Dedifferentiated amniotic fluid mesenchymal stem cell (primary cell): ENCODE data around the gene PNMA8C.

Source experiments
- DNase-seq: peaks from one replicate; pipeline ENCODE4 v3.0.0-alpha.2; 2016; ENCODE audit errors: extremely low spot score

The PNMA8C gene

GRCh38 chr19:46428239-46429135 is at the start of gene PNMA8C:
Gene PNMA8C, minus strand, starts transcription at chr19:46428936. Its CDS starts 577 bp downstream, at chr19:46428359.
- no peak for DNase-seq

- DNase-seq, result no peak
Observed at GRCh38 chr19:46475986-46476385, 47.2 kb upstream of the PNMA8C start.

DNA sequence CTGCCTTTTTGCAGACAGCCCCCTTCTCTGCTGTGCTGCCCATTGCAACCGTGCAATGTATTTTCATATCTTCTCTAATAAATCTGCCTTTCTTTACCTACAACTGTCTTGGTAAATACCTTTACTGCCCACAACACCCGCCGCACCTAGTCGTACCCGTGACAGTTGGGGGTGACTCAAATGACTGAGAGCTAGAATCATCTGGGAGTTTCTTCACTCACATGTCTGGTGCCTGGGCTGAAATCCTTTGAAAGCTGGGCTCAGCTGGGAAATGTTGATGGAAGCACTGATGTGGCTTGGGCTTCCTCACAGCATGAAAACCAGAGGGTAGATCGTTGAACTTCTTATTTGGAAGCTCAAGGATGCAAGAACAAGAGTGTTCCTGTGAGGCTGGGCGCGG is 45.5 kb upstream of the PNMA8C start:
- no peak for DNase-seq

DNA sequence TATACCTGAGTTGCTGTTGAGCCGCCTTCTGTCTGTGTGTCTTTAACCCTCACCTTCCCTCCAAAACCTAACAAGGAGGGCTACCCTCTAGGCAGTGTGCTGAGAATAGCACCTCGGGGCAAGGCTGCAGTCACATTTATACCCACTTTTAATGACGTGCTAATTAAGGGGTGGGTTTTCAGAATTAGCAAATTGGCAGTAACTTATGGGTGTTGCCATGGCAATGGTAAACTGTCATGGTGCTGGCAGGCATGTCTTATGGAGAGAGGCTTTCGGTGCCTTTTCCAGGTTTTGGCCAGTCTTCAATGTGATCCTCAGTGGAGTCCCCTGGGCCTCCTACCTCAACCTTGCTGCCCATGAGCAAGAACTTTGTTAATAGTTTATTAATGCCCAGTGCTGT is 43.9 kb upstream of the PNMA8C start:
- no peak for DNase-seq

DNA sequence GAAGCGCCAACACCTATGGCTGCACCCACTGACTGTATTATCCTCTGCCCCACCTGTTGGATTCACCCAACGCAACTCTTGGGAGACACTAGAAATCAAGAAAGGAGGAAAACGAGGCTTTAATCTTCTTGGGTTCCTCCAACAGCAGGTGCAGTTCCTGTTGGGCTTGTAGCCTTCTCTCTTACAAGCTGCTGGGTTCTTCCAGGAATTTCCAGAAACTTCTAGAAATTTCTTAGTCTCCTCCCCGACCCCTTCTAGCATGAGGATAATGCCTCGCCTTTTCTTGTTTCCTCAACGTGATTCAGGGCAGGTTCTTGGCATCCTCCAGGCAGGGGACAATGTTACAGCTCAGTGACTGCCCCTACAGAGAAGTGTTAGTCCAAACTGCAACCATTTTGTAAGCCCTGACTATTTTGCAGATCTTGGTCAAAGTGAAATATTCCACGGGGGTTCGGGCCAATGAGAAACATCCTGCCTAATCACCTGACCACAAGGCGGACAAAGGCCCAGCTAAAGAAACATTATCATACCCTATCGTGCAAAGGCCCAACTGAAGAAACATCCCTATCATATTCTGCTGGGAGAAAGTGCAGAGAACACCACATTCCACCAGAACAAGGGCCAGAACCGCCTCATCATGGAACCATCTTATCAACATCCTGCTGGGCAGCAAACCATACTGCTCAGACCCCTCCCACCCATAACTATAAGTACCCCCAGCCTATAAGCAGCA is 43.2 kb upstream of the PNMA8C start:
- no peak for DNase-seq

DNA sequence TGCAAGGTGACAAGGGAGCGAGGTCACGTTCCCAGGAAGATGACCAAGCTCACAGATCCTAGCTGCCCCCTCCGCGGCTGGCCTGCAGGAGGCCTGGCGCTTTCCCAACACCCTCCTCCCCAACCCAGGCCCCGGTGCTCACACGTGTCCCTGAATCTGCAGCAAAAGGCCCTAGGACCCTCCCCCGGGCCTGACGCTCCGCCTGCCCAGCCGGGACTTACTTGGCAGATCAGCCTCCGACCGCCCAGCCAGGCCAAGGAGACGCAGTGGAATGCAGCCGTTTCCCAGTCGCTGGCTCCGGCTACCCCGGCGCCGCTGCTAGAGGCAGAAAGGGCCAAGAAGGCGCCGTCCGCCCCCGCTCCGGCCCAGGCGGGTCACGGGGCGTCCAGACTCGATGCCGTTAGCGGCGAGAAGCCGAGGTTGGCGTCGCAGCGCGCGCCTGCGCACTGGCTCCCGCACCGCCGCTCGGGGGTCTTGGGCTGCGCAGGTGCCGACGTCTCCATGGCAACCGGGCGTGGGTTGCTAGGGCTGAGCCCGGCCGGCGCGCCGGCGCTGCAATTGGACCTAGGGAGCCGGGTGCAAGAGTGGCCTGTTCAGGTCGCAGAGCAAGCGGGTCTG is 42.5 kb upstream of the PNMA8C start, which contains the start of gene PNMA8A:
PNMA8A (minus strand) TSS at position 448 of the 618 bp plus-strand sequence. CDS start 528 bp downstream, outside the sequence.
- DNase-seq, result peak; percentile 31

DNA sequence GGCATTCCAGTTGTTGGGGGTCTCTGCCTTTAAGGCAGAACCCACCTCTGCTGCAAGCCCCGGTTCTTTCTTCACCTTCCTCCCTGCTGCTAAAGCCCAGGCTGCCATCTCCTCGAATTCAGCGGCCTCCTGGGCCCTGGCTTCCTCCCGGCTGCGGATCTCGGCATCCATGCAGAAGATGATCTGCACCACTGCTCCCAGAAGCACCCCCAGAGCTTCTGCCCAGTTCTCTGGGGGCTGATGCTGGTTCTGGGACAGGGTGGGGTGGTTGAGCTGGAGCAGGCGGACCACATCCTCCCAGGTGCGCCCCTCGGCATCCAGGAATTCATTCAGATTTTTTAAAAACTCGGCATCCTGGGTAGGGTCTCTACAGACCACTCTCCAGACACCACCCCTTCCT is 41.6 kb upstream of the PNMA8C start:
- no peak for DNase-seq

GRCh38 chr19:46469541-46470185 is 40.9 kb upstream of the PNMA8C start:
- no peak for DNase-seq

- DNase-seq, result peak; percentile 76
Observed at GRCh38 chr19:46466536-46467196, 37.9 kb upstream of the PNMA8C start.

- DNase-seq, result no peak
Observed at GRCh38 chr19:46463516-46463915, 34.8 kb upstream of the PNMA8C start.

GRCh38 chr19:46461537-46461936 is 32.8 kb upstream of the PNMA8C start:
- no peak for DNase-seq

DNA sequence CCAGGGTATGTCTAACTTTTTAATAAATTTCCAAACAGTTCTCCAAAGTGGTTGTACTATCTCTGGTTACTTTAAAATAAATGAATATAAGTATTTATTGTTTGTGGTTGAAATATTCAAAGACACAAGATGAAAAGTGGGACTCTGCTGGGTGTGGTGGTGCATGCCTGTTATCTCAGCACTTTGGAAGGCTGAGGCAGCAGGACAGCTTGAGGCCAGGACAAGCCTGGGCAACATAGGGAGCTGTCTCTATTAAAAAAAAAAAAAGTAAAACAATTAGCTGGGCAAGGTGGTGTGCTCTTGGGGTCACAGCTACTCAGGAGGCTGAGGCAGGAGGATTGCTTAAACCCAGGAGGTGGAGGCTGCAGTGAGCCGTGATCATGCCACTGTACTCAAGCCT is 32.2 kb upstream of the PNMA8C start:
- DNase-seq, result no peak

GRCh38 chr19:46460055-46460454 is 31.3 kb upstream of the PNMA8C start:
- no peak for DNase-seq

GRCh38 chr19:46456930-46457329 is 28.2 kb upstream of the PNMA8C start:
- DNase-seq, result no peak

- DNase-seq, result no peak
Observed at GRCh38 chr19:46454244-46454643, 25.5 kb upstream of the PNMA8C start.

DNA sequence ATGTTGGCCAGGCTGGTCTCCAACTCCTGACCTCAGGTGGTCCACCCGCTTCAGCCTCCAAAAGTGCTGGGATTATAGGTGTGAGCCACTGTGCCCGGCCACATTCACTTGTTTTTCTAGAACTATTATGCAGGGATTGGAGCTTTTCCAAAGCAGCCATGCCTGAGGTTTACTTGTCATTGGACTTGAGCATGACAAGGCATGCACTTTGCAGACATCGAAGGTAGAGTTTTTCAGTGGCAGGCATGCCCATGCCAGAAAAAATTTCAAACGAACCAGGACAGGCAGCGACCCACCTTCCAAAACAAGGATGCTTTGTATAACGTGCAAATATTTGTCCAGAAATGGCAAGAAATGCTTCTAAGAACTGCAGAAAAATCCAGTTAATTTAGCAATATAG is 24.9 kb upstream of the PNMA8C start:
- DNase-seq, result no peak

DNA sequence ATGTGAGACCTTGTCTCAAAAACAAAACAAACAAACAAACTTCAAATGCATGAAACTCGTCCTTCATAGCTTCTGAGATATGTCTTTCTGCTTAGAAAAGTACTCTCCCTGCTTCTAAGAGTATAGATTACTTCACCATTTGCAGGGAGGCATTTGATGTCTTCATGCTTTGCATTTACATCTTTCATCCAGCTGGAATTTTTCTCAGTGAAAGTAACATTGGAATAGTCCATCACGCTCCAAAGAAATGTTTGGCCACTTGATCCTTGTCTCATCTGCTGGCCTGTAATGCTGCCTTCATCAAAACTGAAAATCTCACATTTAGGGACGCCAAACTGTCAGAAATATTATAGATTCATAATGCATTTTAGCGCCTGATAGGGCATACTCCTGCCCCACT is 23.4 kb upstream of the PNMA8C start:
- no peak for DNase-seq

- no peak for DNase-seq
Observed at GRCh38 chr19:46451352-46451751, 22.6 kb upstream of the PNMA8C start.

DNA sequence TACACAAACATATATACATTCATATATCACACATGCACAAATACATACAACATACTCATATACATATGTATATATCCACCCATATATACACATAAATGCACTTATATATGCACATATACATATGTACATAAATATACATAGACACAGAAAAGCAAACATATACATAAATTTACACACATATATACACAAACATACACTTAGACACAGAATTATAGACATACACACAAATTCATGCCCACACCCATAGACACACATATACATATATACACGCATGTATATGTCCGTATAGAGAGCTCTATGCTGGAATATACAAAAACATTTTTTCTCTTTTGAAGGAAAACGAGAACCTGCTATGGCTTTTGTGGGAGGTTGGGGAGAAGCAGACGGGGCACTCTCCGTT is 22.0 kb upstream of the PNMA8C start:
- no peak for DNase-seq

GRCh38 chr19:46449228-46449627 is 20.5 kb upstream of the PNMA8C start:
- DNase-seq, result no peak

DNA sequence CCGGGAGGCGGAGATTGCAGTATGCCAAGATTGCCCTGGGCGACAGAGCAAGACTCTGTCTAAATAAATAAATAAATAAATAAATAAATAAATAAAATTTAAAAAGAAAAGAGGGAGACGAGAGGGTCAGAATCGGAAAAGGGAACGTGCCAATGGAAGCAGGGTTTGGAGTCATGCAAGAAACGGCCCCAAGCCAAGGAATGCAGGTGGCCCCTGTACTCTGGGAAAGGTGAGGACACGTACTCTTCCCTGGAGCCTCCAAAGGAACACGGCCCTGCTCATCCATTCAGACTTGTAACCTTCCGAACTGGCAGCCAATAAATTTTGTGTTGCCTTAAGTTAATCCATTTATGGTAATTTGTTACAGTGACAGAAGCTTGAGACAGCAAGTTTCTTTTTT is 19.9 kb upstream of the PNMA8C start:
- no peak for DNase-seq
